Amygdala (tissue), 56 donors: ENCODE measurements around the gene NDUFS4.
"Not testable (repeated sequence)": the region's sequence is repeated elsewhere in the genome, so short reads cannot be mapped to it uniquely, and the experiment has no call there.

ENCODE experiments used
- DNase-seq, 56 donors: peaks; one replicate each; lab custom pipeline; 2025; lab: John Stamatoyannopoulos, UW

Gene NDUFS4

GRCh38 chr5:53560506-53561191 lies at the start of gene NDUFS4:
NDUFS4 (plus strand) TSS chr5:53560639; CDS start chr5:53560663, 24 bp downstream.
- DNase-seq: peak; percentile 22 to 90 (median 75)

GRCh38 chr5:53512539-53512938 lies 47.9 kb upstream of the NDUFS4 start:
- no peak for DNase-seq

GRCh38 chr5:53515988-53516387 lies 44.5 kb upstream of the NDUFS4 start:
- DNase-seq: no peak

- no peak for DNase-seq
Measured at GRCh38 chr5:53520813-53521212, 39.6 kb upstream of the NDUFS4 start.

GRCh38 chr5:53537711-53538110 lies 22.7 kb upstream of the NDUFS4 start:
- DNase-seq: no peak

- DNase-seq: not testable (repeated sequence)
Measured at GRCh38 chr5:53540739-53541138, 19.7 kb upstream of the NDUFS4 start.

GRCh38 chr5:53541859-53542258 lies 18.6 kb upstream of the NDUFS4 start:
- no peak for DNase-seq

- DNase-seq: no peak
Measured at GRCh38 chr5:53542926-53543325, 17.5 kb upstream of the NDUFS4 start.

GRCh38 chr5:53543401-53543800 lies 17.0 kb upstream of the NDUFS4 start:
- DNase-seq: no peak

GRCh38 chr5:53545744-53546143 lies 14.7 kb upstream of the NDUFS4 start:
- DNase-seq: no peak

- no peak for DNase-seq
Measured at GRCh38 chr5:53547226-53547625, 13.2 kb upstream of the NDUFS4 start.

- not testable (repeated sequence) for DNase-seq
Measured at GRCh38 chr5:53548501-53548900, 11.9 kb upstream of the NDUFS4 start.

GRCh38 chr5:53549792-53550191 lies 10.6 kb upstream of the NDUFS4 start:
- no peak for DNase-seq

- DNase-seq: no peak
Measured at GRCh38 chr5:53552561-53552960, 7.9 kb upstream of the NDUFS4 start.

- no peak for DNase-seq
Measured at GRCh38 chr5:53554444-53554843, 6.0 kb upstream of the NDUFS4 start.

GRCh38 chr5:53555160-53555559 lies 5.3 kb upstream of the NDUFS4 start:
- no peak for DNase-seq

GRCh38 chr5:53556001-53556400 lies 4.4 kb upstream of the NDUFS4 start:
- no peak for DNase-seq

- DNase-seq: no peak
Measured at GRCh38 chr5:53557386-53557785, 3.1 kb upstream of the NDUFS4 start.

GRCh38 chr5:53558966-53559365 lies 1.5 kb upstream of the NDUFS4 start:
- DNase-seq: no peak

- no peak for DNase-seq
Measured at GRCh38 chr5:53560028-53560427, 411 bp upstream of the NDUFS4 start.

GRCh38 chr5:53568401-53568800 lies 8.0 kb downstream of the NDUFS4 start:
- no peak for DNase-seq

GRCh38 chr5:53568871-53569270 lies 8.4 kb downstream of the NDUFS4 start:
- no peak for DNase-seq

GRCh38 chr5:53569453-53569852 lies 9.0 kb downstream of the NDUFS4 start:
- DNase-seq: no peak
